GM15510 (cell line): ENCODE data around the gene MAPKAP1.

Experiments
- POLR2A ChIP-seq: IDR thresholded peaks from 3 replicates; pipeline ENCODE4 v1.6.1; 2011; ENCODE audit warnings: borderline replicate concordance; ENCODE audit not compliant: insufficient read length; ENCODE audit errors: extremely low read depth

The MAPKAP1 gene

GRCh38 chr9:125409217-125409636 is 297.8 kb downstream of the MAPKAP1 start:
- no peak for TF ChIP-seq POLR2A

- TF ChIP-seq POLR2A = no peak
Observed at GRCh38 chr9:125407974-125408900, 298.8 kb downstream of the MAPKAP1 start.

- TF ChIP-seq POLR2A = no peak
Observed at GRCh38 chr9:125407432-125407973, 299.5 kb downstream of the MAPKAP1 start.

GRCh38 chr9:125406810-125407087 is 300.3 kb downstream of the MAPKAP1 start:
- no peak for TF ChIP-seq POLR2A

GRCh38 chr9:125405938-125406809 is 300.8 kb downstream of the MAPKAP1 start:
- TF ChIP-seq POLR2A = no peak

GRCh38 chr9:125404733-125405132 is 302.3 kb downstream of the MAPKAP1 start:
- TF ChIP-seq POLR2A = no peak

GRCh38 chr9:125400725-125401716 is 306.0 kb downstream of the MAPKAP1 start:
- no peak for TF ChIP-seq POLR2A

GRCh38 chr9:125399666-125400065 is 307.3 kb downstream of the MAPKAP1 start:
- TF ChIP-seq POLR2A = no peak

GRCh38 chr9:125399165-125399564 is 307.8 kb downstream of the MAPKAP1 start:
- no peak for TF ChIP-seq POLR2A

- TF ChIP-seq POLR2A = no peak
Observed at GRCh38 chr9:125398243-125398642, 308.8 kb downstream of the MAPKAP1 start.

GRCh38 chr9:125397736-125398135 is 309.3 kb downstream of the MAPKAP1 start:
- no peak for TF ChIP-seq POLR2A

GRCh38 chr9:125396799-125397198 is 310.2 kb downstream of the MAPKAP1 start:
- TF ChIP-seq POLR2A = no peak

GRCh38 chr9:125393426-125393825 is 313.6 kb downstream of the MAPKAP1 start:
- TF ChIP-seq POLR2A = no peak

GRCh38 chr9:125391704-125392103 is 315.3 kb downstream of the MAPKAP1 start:
- no peak for TF ChIP-seq POLR2A

GRCh38 chr9:125388978-125389377 is 318.0 kb downstream of the MAPKAP1 start:
- TF ChIP-seq POLR2A = no peak

- no peak for TF ChIP-seq POLR2A
Observed at GRCh38 chr9:125387861-125388524, 319.0 kb downstream of the MAPKAP1 start.
